Endometrial microvascular endothelial cells (primary cell): Measurements from ENCODE around the gene TAF11L5. TPM values are rescaled to one million over a fixed set of nuclear protein-coding genes. Genes with fewer than 3 reads are reported as not detected.

Source experiments
- total RNA-seq: library from RNA; depleted of rRNA; stranded (reverse); fragments of >200 nt; gene quantifications from one replicate; pipeline ENCODE4 v1.2.3, GENCODE V29; 2015; ENCODE audit errors: inconsistent ontology term

TAF11L5 gene
- total RNA-seq, 1 donor from 2014 or later, result not detected

Other genes starting within 250 kb of the TAF11L5 start
- not detected for gene TAF11L2, start 27.0 kb upstream of the TAF11L5 start, total RNA-seq
- gene TAF11L3, start 6.9 kb upstream of the TAF11L5 start, total RNA-seq, result not detected
- not detected for gene TAF11L4, start 3.4 kb upstream of the TAF11L5 start, total RNA-seq
- not detected for gene TAF11L6, start 3.4 kb downstream of the TAF11L5 start, total RNA-seq
- not detected for gene TAF11L7, start 60.5 kb downstream of the TAF11L5 start, total RNA-seq
- gene TAF11L8, start 65.7 kb downstream of the TAF11L5 start, total RNA-seq, result not detected
- not detected for gene TAF11L9, start 69.2 kb downstream of the TAF11L5 start, total RNA-seq
- not detected for gene TAF11L10, start 72.6 kb downstream of the TAF11L5 start, total RNA-seq
- not detected for gene TAF11L11, start 78.9 kb downstream of the TAF11L5 start, total RNA-seq
- gene TAF11L12, start 85.2 kb downstream of the TAF11L5 start, total RNA-seq, result not detected
- not detected for gene TAF11L13, start 106.9 kb downstream of the TAF11L5 start, total RNA-seq
- not detected for gene TAF11L14, start 109.2 kb downstream of the TAF11L5 start, total RNA-seq